Measurements from ENCODE around the gene PAIP1. TPM values are rescaled to one million over a fixed set of nuclear protein-coding genes. Genes with fewer than 3 reads are reported as not detected.

PAIP1 gene
- total RNA-seq, 1 donor from 2014 or later, result 101 TPM

GRCh38 chr5:43523662-43524072, 33.2 kb downstream of the PAIP1 start:
- H3K4me3 ChIP-seq (ENCODE audit: insufficient read depth, low read depth, low read length), result no peak overlapping the region
- H3K36me3 ChIP-seq (ENCODE audit: insufficient read depth, low read length), result peaks cover 22% of the 10 kb centered on the region
- H3K4me3 Mint-ChIP-seq (ENCODE audit: unreplicated experiment), result no peak overlapping the region
- H4K20me1 ChIP-seq (ENCODE audit: insufficient read depth, low read length), result no peaks in the 10 kb centered on the region
- H3K9ac ChIP-seq (ENCODE audit: low read length), result no peak overlapping the region
- TF ChIP-seq EZH2 (IDR thresholded peaks at IDR 0.05; ENCODE audit: insufficient read depth, low read length) (no peak), CTCF (IDR thresholded peaks at IDR 0.05; ENCODE audit: insufficient read depth, low read depth, low read length) (no peak)
- H3K27me3 ChIP-seq (ENCODE audit: insufficient read depth, low read length), result no peaks in the 10 kb centered on the region
- peaks cover 10% of the 10 kb centered on the region for H3K36me3 Mint-ChIP-seq (ENCODE audit: low read depth, unreplicated experiment)
- no peak overlapping the region for H3K27ac Mint-ChIP-seq (ENCODE audit: unreplicated experiment)
- no peak overlapping the region for H2AFZ ChIP-seq (ENCODE audit: low read depth, low read length)
- no peak overlapping the region for H3K27ac ChIP-seq (ENCODE audit: low read depth, low read length)
- H3K9me3 Mint-ChIP-seq (ENCODE audit: unreplicated experiment), result no peaks in the 10 kb centered on the region
- H3K27me3 Mint-ChIP-seq (ENCODE audit: low read depth, unreplicated experiment), result no peaks in the 10 kb centered on the region
- DNase-seq (ENCODE audit: low read depth), result no peak
- no peaks in the 10 kb centered on the region for H3K4me1 ChIP-seq (ENCODE audit: insufficient read depth, low read length)
- no peaks in the 10 kb centered on the region for H3K4me1 Mint-ChIP-seq (ENCODE audit: low read depth, unreplicated experiment)
- FAIRE-seq, result no peak
- H3K4me2 ChIP-seq (ENCODE audit: low read length), result no peak overlapping the region
- H3K9me3 ChIP-seq (ENCODE audit: insufficient read depth, low read depth, low read length), result no peaks in the 10 kb centered on the region
- no peaks in the 10 kb centered on the region for H3K79me2 ChIP-seq (ENCODE audit: insufficient read depth, low read length)

- no peaks in the 10 kb centered on the region for H3K9me3 ChIP-seq (ENCODE audit: insufficient read depth, low read depth, low read length)
- H3K9ac ChIP-seq (ENCODE audit: low read length), result no peak overlapping the region
- DNase-seq (ENCODE audit: low read depth) (no peak), FAIRE-seq (no peak)
- Mint-ChIP-seq H3K4me1 (ENCODE audit: low read depth, unreplicated experiment) (no peaks in the 10 kb centered on the region), H3K36me3 (ENCODE audit: low read depth, unreplicated experiment) (peaks cover 11% of the 10 kb centered on the region), H3K4me3 (ENCODE audit: unreplicated experiment) (no peak overlapping the region), H3K9me3 (ENCODE audit: unreplicated experiment) (no peaks in the 10 kb centered on the region), H3K27ac (ENCODE audit: unreplicated experiment) (no peak overlapping the region), H3K27me3 (ENCODE audit: low read depth, unreplicated experiment) (no peaks in the 10 kb centered on the region)
- no peak overlapping the region for H3K4me3 ChIP-seq (ENCODE audit: insufficient read depth, low read depth, low read length)
- no peaks in the 10 kb centered on the region for H3K27me3 ChIP-seq (ENCODE audit: insufficient read depth, low read length)
- no peaks in the 10 kb centered on the region for H3K4me1 ChIP-seq (ENCODE audit: insufficient read depth, low read length)
- peaks cover 8% of the 10 kb centered on the region for H3K36me3 ChIP-seq (ENCODE audit: insufficient read depth, low read length)
- no peak for TF ChIP-seq EZH2 (IDR thresholded peaks at IDR 0.05; ENCODE audit: insufficient read depth, low read length)
- no peak for TF ChIP-seq CTCF (IDR thresholded peaks at IDR 0.05; ENCODE audit: insufficient read depth, low read depth, low read length)
- H3K4me2 ChIP-seq (ENCODE audit: low read length), result no peak overlapping the region
- no peaks in the 10 kb centered on the region for H3K79me2 ChIP-seq (ENCODE audit: insufficient read depth, low read length)
- no peak overlapping the region for H3K27ac ChIP-seq (ENCODE audit: low read depth, low read length)
- H4K20me1 ChIP-seq (ENCODE audit: insufficient read depth, low read length), result no peaks in the 10 kb centered on the region
- no peak overlapping the region for H2AFZ ChIP-seq (ENCODE audit: low read depth, low read length)
Observed at GRCh38 chr5:43520615-43521014, 36.3 kb downstream of the PAIP1 start.

GRCh38 chr5:43515678-43516048, 41.2 kb downstream of the PAIP1 start:
- H3K36me3 ChIP-seq (ENCODE audit: insufficient read depth, low read length), result no peaks in the 10 kb centered on the region
- DNase-seq (ENCODE audit: low read depth), result no peak
- Mint-ChIP-seq H3K36me3 (ENCODE audit: low read depth, unreplicated experiment) (peaks cover 1% of the 10 kb centered on the region), H3K27me3 (ENCODE audit: low read depth, unreplicated experiment) (no peaks in the 10 kb centered on the region), H3K4me3 (ENCODE audit: unreplicated experiment) (peak overlapping the region; percentile 96), H3K4me1 (ENCODE audit: low read depth, unreplicated experiment) (peaks cover 13% of the 10 kb centered on the region), H3K27ac (ENCODE audit: unreplicated experiment) (peak overlapping the region; percentile 99), H3K9me3 (ENCODE audit: unreplicated experiment) (no peaks in the 10 kb centered on the region)
- H4K20me1 ChIP-seq (ENCODE audit: insufficient read depth, low read length), result no peaks in the 10 kb centered on the region
- peaks cover 21% of the 10 kb centered on the region for H3K79me2 ChIP-seq (ENCODE audit: insufficient read depth, low read length)
- H3K4me2 ChIP-seq (ENCODE audit: low read length), result peak overlapping the region; percentile 93
- peak overlapping the region; percentile 81 for H2AFZ ChIP-seq (ENCODE audit: low read depth, low read length)
- no peaks in the 10 kb centered on the region for H3K27me3 ChIP-seq (ENCODE audit: insufficient read depth, low read length)
- no peaks in the 10 kb centered on the region for H3K9me3 ChIP-seq (ENCODE audit: insufficient read depth, low read depth, low read length)
- peak overlapping the region; percentile 89 for H3K4me3 ChIP-seq (ENCODE audit: insufficient read depth, low read depth, low read length)
- H3K27ac ChIP-seq (ENCODE audit: low read depth, low read length), result peak overlapping the region; percentile 97
- no peak for TF ChIP-seq CTCF (IDR thresholded peaks at IDR 0.05; ENCODE audit: insufficient read depth, low read depth, low read length)
- TF ChIP-seq EZH2 (IDR thresholded peaks at IDR 0.05; ENCODE audit: insufficient read depth, low read length), result no peak
- FAIRE-seq, result no peak
- peak overlapping the region; percentile 95 for H3K9ac ChIP-seq (ENCODE audit: low read length)
- peaks cover 4% of the 10 kb centered on the region for H3K4me1 ChIP-seq (ENCODE audit: insufficient read depth, low read length)

Data from astrocyte (in vitro differentiated cells and primary cell).